Right lobe of liver (tissue), 4 donors: ENCODE data around the gene REEP5.

Experiments used
- POLR2A ChIP-seq: fragments of 450-650 bp; IDR thresholded peaks from one replicate; pipeline ENCODE4 v1.6.1; 2017; ENCODE audit warnings: antibody characterized with exemption, mild to moderate bottlenecking
- TF ChIP-seq, protein P1 (sequence below), 4 donors: fragments of 200-600 bp in 3 of 4; fragments of 450-650 bp in 1 of 4; IDR thresholded peaks; one replicate each; pipeline versions ENCODE4 v1.5.1 to v1.8.0; 2016 to 2022; ENCODE audit warnings: antibody characterized with exemption in 4 of 4, mild to moderate bottlenecking in 2 of 4
- donor health status: DM: no; HTN: no; CAD: no.
- donor health status: DM: no; HTN: no; CAD: no.
- donor health status: DM: no; HTN: yes; CAD: no.

DNA sequence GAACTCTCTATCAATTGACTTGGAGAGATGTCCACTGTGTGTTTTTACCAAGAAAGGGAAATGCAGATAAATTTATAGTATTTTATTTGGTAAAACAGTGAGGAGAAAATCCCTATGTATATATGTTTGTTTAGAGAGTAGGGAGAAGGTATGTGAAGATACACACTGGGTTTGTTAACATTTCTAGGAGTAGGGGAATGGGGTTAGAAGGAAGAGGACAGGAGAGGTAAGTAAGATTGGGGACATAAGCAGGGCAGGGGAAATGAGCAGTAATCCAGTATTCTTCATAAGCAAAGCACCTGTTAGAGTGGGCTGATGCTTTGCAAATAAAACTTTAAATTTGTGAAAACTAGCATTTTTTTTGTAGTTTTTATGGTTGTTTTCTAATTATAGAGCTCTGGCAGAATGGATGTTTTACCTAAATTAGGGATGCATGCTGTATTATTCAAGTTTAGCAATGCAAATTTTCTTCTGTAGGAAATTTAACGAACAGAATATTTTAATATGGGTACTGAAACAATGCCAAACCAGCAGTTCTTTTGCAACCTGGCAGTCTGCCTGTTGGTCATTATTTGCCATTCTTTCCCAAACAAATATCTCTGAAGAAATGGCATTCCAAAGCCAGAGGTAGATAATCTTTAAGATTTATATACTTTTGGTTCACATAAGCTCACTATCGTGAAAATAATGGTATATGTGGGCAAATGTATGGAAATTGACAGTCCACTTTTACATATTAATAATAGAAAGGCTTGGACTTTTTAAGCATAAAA, 35.2 kb upstream of the REEP5 start:
- TF ChIP-seq, protein P1, sequence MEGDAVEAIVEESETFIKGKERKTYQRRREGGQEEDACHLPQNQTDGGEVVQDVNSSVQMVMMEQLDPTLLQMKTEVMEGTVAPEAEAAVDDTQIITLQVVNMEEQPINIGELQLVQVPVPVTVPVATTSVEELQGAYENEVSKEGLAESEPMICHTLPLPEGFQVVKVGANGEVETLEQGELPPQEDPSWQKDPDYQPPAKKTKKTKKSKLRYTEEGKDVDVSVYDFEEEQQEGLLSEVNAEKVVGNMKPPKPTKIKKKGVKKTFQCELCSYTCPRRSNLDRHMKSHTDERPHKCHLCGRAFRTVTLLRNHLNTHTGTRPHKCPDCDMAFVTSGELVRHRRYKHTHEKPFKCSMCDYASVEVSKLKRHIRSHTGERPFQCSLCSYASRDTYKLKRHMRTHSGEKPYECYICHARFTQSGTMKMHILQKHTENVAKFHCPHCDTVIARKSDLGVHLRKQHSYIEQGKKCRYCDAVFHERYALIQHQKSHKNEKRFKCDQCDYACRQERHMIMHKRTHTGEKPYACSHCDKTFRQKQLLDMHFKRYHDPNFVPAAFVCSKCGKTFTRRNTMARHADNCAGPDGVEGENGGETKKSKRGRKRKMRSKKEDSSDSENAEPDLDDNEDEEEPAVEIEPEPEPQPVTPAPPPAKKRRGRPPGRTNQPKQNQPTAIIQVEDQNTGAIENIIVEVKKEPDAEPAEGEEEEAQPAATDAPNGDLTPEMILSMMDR (IDR thresholded peaks at IDR 0.05): no peak
- TF ChIP-seq POLR2A: no peak
